IPS-18a (cell line): ENCODE data around the gene ARHGAP22.

Source experiments
- H3K27ac ChIP-seq: one replicate; pipeline ENCODE4 v1.5.1; 2013; ENCODE audit warnings: low read length
- H3K27me3 ChIP-seq: one replicate; pipeline ENCODE4 v1.6.1; 2013; ENCODE audit warnings: mild to moderate bottlenecking, low read length; ENCODE audit not compliant: control insufficient read depth, insufficient read depth
- H3K36me3 ChIP-seq: one replicate; pipeline ENCODE4 v1.6.1; 2013; ENCODE audit warnings: low read depth, low read length; ENCODE audit not compliant: control insufficient read depth
- H3K4me1 ChIP-seq: one replicate; pipeline ENCODE4 v1.6.1; 2013; ENCODE audit warnings: low read depth, low read length; ENCODE audit not compliant: control insufficient read depth
- H3K4me3 ChIP-seq: one replicate; pipeline ENCODE4 v1.5.1; 2013; ENCODE audit warnings: low read length
- H3K9ac ChIP-seq: one replicate; pipeline ENCODE4 v1.6.1; 2013; ENCODE audit warnings: mild to moderate bottlenecking, low read length, moderate library complexity
- H3K9me3 ChIP-seq: one replicate; pipeline ENCODE4 v1.6.1; 2013; ENCODE audit warnings: low read depth, low read length; ENCODE audit not compliant: control insufficient read depth

Gene ARHGAP22

GRCh38 chr10:48574322-48574796 lies 30.5 kb downstream of the ARHGAP22 start:
- Histone ChIP-seq H3K27me3 (no peaks in the 10 kb centered on the region), H3K9me3 (no peaks in the 10 kb centered on the region), H3K4me3 (no peak overlapping the region), H3K27ac (no peak overlapping the region), H3K9ac (no peak overlapping the region), H3K4me1 (no peaks in the 10 kb centered on the region), H3K36me3 (no peaks in the 10 kb centered on the region)

GRCh38 chr10:48573045-48573444 lies 31.8 kb downstream of the ARHGAP22 start:
- no peaks in the 10 kb centered on the region for H3K27me3 ChIP-seq
- no peak overlapping the region for H3K4me3 ChIP-seq
- H3K9me3 ChIP-seq, result no peaks in the 10 kb centered on the region
- H3K36me3 ChIP-seq, result no peaks in the 10 kb centered on the region
- no peak overlapping the region for H3K27ac ChIP-seq
- no peak overlapping the region for H3K9ac ChIP-seq
- no peaks in the 10 kb centered on the region for H3K4me1 ChIP-seq

DNA sequence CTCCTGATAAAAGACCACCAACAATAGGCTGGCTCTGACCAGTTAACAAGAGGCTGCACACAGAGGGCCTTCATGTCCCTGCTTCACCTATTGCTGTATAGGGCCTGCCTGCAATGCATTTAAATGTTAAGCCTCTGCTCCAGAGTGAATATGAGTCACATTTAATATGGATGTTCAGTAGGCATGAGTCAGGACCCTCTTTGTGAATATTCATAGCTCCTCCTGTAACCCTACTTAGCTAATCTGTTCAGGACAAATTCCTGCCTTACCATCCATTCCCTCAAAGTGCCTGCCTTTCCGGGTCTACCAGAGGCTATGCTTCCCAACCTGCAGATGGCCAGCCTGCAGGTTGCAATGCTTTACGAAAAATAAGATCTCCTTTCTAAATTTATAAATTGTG lies 32.5 kb downstream of the ARHGAP22 start:
- Histone ChIP-seq H3K9me3 (no peaks in the 10 kb centered on the region), H3K27me3 (no peaks in the 10 kb centered on the region), H3K36me3 (no peaks in the 10 kb centered on the region), H3K9ac (no peak overlapping the region), H3K27ac (no peak overlapping the region), H3K4me3 (no peak overlapping the region), H3K4me1 (no peaks in the 10 kb centered on the region)

GRCh38 chr10:48568546-48568945 lies 36.3 kb downstream of the ARHGAP22 start:
- no peak overlapping the region for H3K9ac ChIP-seq
- H3K36me3 ChIP-seq, result no peaks in the 10 kb centered on the region
- H3K27ac ChIP-seq, result no peak overlapping the region
- H3K27me3 ChIP-seq, result no peaks in the 10 kb centered on the region
- no peaks in the 10 kb centered on the region for H3K9me3 ChIP-seq
- H3K4me1 ChIP-seq, result no peaks in the 10 kb centered on the region
- H3K4me3 ChIP-seq, result no peak overlapping the region

DNA sequence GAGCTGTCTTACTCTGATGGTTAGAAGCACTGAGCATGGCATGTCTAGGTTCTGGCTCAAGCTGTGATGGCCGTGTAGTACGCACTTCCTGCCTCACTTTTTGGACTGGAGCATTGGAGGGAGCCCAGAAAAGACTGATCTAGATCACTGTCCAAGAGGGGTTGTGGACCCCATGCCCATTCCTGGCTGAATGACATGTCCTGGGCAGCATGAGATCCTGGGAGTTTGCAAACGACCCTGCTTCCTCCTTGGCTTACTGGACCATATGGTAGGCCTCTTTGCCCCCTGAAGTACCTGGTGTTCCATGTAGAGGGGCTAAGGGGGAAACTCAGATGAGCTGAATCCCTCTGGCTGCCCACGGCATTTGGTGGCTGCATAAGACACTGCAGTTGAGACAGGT lies 36.7 kb downstream of the ARHGAP22 start:
- no peak overlapping the region for H3K4me3 ChIP-seq
- no peaks in the 10 kb centered on the region for H3K4me1 ChIP-seq
- H3K27ac ChIP-seq, result no peak overlapping the region
- H3K27me3 ChIP-seq, result no peaks in the 10 kb centered on the region
- H3K36me3 ChIP-seq, result no peaks in the 10 kb centered on the region
- no peak overlapping the region for H3K9ac ChIP-seq
- H3K9me3 ChIP-seq, result no peaks in the 10 kb centered on the region

DNA sequence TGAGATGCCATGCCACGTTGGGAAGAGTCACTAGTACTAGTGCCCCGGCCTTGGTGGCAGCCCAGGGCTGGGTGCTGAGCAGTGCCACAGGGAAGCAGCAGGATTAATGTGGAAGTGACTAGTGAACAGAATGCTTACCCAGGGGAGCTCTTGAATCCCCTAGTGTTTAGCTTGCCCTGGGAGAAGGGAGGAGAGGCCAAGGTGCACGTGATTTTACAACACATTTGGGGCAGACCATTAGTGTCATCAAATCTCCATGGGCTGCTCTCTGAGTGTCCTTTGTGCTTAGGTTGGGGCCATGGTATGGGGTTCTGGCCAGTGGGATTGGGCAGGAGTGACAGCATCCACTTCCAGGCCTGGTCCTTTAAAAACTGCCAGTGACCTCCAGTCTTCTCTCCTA lies 37.5 kb downstream of the ARHGAP22 start:
- Histone ChIP-seq H3K27me3 (no peaks in the 10 kb centered on the region), H3K9me3 (no peaks in the 10 kb centered on the region), H3K9ac (no peak overlapping the region), H3K4me1 (no peaks in the 10 kb centered on the region), H3K36me3 (no peaks in the 10 kb centered on the region), H3K27ac (no peak overlapping the region), H3K4me3 (no peak overlapping the region)

GRCh38 chr10:48564466-48565160 lies 40.3 kb downstream of the ARHGAP22 start:
- Histone ChIP-seq H3K36me3 (no peaks in the 10 kb centered on the region), H3K27me3 (no peaks in the 10 kb centered on the region), H3K4me1 (no peaks in the 10 kb centered on the region), H3K27ac (no peak overlapping the region), H3K9me3 (no peaks in the 10 kb centered on the region), H3K4me3 (no peak overlapping the region), H3K9ac (no peak overlapping the region)

DNA sequence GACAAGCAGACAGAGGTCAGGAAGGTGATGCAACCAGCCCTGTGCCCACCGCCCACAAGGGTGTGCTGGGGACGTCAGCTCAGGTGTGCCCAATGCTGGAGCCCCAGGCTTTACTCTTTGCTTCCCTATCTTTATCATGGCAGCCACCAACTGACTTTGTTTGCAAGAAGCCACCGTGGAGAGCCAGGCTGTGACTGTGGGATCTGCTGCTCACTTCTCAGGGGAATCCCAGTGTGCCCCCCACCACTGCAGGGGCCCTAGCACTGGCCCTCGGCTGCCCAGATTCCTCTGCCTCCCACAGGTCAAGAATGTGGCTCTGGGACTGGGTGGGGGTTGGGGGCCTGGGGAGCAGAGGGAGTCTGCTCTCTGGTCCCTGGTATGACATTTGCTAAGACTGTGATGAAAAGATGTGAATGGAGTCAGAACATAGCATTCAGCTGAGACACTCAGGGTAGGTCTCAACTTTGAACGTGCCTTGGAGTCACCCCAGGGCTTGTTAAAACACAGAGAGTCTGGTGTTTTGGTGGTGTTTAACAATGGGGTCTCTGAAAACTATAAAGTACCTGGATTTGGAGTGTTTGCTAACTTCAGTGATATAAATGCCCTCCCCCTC lies 47.3 kb downstream of the ARHGAP22 start:
- no peaks in the 10 kb centered on the region for H3K9me3 ChIP-seq
- no peak overlapping the region for H3K9ac ChIP-seq
- no peaks in the 10 kb centered on the region for H3K36me3 ChIP-seq
- H3K4me3 ChIP-seq, result no peak overlapping the region
- peaks cover 4% of the 10 kb centered on the region for H3K4me1 ChIP-seq
- H3K27me3 ChIP-seq, result no peaks in the 10 kb centered on the region
- no peak overlapping the region for H3K27ac ChIP-seq

DNA sequence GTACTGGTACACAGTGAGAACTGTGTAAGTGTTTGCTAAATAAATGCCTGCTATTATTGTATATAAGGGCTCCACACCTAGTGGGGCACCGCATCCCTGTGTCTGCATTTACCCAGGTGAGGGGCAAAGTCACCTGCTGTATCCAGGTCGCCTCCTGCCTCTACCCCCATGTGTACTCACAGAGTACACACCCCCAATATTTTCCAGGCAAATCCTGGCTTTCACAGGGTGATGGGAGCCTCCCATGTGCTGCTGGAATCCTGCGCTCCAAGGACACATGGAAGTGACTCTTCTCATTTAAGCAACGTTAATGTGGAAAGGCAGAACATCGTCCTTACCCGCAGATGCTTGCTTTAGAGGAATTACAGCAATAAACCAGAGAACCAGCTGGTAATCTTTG lies 48.2 kb downstream of the ARHGAP22 start:
- H3K9ac ChIP-seq, result no peak overlapping the region
- no peaks in the 10 kb centered on the region for H3K36me3 ChIP-seq
- no peak overlapping the region for H3K4me3 ChIP-seq
- peaks cover 4% of the 10 kb centered on the region for H3K4me1 ChIP-seq
- H3K27me3 ChIP-seq, result no peaks in the 10 kb centered on the region
- no peak overlapping the region for H3K27ac ChIP-seq
- no peaks in the 10 kb centered on the region for H3K9me3 ChIP-seq

DNA sequence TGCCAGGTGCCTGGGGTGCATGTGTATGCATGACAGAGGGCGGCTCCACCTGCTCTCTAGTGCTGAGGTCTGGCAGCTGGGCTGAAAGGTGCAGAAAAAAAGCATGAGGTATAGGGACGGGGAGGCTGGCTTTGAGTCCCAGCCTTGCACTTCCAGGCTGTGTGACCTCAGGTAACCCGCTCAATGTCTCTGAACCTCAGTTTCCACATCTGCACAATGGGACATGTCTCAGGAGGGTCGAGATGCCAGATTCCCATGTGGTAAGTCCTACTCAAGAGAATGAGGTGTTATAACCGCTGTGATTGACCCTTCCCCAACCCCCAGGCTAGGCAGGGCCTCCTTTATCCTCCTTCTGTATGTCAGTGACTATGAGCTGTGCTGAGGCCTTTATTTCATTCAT lies 48.8 kb downstream of the ARHGAP22 start:
- Histone ChIP-seq H3K27ac (no peak overlapping the region), H3K9me3 (no peaks in the 10 kb centered on the region), H3K27me3 (no peaks in the 10 kb centered on the region)

GRCh38 chr10:48555310-48556042 lies 49.4 kb downstream of the ARHGAP22 start:
- Histone ChIP-seq H3K4me1 (peaks cover 4% of the 10 kb centered on the region), H3K4me3 (no peak overlapping the region), H3K9me3 (no peaks in the 10 kb centered on the region), H3K9ac (no peak overlapping the region), H3K27ac (no peak overlapping the region), H3K36me3 (no peaks in the 10 kb centered on the region), H3K27me3 (no peaks in the 10 kb centered on the region)

More for the DNA sequence above, 48.8 kb downstream of the ARHGAP22 start:
- Histone ChIP-seq H3K4me1 (peaks cover 4% of the 10 kb centered on the region), H3K36me3 (no peaks in the 10 kb centered on the region), H3K4me3 (no peak overlapping the region), H3K9ac (no peak overlapping the region)
